HTR-8/SVneo (cell line): ENCODE data around the gene PSMD4.

Source experiments
- DNase-seq: peaks from one replicate; pipeline ENCODE4 v3.0.0; 2011; ENCODE audit warnings: low spot score, mixed read lengths; ENCODE audit not compliant: insufficient read length
- FAIRE-seq: peaks from 2 replicates; lab custom pipeline; 2011; peaks lifted over from hg19 to GRCh38; lab: Jason Lieb, UNC

The PSMD4 gene

DNA sequence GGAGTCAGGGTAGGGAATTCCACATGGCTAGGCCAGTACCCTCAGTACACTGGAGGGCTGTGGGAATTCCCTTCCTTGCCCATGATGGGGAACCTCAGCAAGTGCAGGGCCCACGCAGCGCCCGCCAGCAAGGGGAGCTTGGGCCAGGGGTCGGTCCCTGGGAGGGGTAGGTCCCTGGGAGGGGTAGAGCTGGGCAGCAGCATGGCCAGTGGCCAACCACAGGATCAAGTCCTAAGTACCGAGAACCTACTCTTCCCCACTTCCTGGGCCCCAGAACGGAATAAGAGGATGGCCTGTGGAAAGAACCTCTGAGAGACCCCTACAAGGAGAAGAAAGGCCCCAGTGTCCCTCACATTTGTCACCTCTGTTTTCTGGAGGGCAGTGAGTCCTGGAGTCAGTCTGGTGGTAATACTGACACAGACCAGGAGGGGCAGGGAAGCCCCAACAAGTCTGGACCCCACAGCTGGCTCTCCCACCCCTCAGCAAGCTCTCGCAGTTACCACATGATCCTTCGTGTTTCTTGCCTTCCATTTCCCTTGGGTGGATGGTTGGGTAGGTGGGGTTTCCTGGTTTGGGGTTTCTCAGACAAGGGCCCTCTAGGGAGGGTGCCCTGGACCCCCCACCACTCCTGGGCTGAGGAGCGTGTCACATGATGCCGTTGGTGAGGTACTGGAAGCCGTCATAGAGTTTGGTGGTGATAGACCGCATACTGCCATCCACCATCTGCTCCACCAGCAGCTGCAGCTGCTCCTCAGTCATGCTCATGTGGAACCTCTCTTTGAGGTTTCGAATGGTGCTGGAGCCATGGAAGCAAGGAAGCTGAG is 37.9 kb downstream of the PSMD4 start:
- no peak for DNase-seq
- FAIRE-seq = no peak

DNA sequence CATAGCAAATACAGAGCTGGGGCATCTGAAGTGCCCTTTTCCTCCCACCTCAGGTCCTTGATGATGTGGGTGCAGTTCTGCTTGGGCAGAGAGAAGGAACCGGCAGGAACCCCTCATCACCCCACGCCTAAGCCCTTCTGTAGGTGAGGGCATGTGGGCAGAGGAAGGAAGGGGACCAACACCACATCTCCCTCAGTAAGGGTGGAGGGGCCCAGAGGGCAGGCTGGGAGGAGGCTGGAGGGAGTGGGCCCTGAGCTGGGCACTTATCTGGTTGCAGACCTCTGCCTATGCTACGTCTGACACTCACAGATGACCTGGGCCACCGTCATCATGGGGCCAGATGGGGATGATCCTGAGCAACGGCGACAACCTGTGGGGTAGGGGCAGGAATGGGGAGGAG is 38.6 kb downstream of the PSMD4 start:
- DNase-seq = no peak
- FAIRE-seq = no peak

DNA sequence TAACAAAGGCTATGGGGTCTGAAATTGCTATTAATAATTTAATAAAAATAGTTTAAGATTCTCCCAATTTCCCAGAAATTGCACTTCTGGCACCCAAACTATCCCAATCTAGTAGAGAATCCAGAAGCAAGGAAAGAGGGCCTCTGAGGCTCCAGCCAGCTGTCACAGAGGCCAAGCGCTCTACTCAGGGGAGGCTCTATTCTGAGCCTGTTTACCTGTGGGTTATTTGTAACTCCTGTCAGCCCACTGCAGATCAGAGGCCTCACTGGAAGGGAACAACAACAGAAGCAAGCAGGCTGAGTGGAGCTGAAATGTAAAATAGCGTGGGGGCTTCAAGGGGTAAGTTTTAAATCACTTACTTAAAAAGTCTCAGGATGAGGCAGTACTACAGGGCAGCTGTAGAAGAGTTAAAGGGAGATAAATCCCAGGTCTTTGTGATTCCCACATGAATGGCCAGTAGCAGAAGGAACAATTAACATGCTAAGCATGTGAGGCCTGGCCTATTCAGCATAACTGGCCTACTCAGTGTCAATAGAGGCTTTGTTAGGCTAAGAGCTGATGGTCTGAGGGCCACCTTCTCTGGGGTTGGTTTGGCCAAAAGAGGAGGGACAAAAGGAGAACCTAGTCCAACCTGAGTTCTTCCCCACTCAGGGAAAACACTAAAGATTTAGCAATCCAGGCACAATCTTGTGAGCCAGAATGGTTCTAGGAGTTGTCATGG is 40.4 kb downstream of the PSMD4 start:
- FAIRE-seq (no peak), DNase-seq (no peak)

DNA sequence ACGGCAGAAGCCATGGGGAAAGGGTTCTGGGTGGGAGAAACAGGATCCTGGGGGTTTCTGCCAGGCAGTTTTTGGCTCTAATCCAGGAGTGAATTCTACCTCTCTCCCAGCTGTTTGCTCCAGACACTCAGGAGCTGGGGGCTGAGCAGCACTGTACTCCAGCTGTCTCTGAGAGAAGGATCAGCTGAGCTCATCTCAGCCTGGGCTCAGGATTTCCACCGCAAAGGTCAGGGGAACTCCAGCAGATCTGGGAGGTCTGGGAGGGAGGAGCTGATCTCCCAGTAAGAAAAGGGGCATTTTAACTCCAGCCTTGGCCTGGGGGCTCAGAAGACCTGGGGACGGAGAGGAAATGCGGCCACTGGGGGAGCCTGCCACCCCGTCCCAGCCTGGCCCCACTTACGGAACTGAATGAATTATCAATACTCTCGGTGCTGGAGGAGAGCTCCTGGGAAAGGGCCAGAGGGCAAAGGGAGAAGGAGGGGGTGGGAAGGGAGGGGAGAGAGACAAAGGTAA is 55.3 kb downstream of the PSMD4 start:
- FAIRE-seq = no peak
- no peak for DNase-seq

DNA sequence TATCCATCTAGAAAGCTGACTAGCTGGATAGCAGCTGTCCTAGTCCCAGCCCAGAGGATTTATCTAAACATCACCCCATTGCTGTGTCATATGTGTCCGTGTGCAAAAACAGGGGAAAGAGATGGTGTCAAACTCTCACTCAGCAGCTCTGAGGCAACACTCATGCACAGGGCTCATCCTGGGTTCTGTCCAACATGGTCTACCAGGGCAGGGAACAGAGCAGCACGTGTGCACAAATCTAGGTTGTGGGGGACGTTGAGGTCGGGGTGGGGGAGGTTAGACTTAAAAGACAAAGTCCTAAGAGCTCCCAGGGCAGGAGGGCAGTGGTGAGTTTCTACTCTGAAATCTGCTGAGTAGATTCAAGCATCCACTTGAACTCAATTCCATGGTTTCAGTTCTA is 56.5 kb downstream of the PSMD4 start:
- no peak for DNase-seq
- no peak for FAIRE-seq

DNA sequence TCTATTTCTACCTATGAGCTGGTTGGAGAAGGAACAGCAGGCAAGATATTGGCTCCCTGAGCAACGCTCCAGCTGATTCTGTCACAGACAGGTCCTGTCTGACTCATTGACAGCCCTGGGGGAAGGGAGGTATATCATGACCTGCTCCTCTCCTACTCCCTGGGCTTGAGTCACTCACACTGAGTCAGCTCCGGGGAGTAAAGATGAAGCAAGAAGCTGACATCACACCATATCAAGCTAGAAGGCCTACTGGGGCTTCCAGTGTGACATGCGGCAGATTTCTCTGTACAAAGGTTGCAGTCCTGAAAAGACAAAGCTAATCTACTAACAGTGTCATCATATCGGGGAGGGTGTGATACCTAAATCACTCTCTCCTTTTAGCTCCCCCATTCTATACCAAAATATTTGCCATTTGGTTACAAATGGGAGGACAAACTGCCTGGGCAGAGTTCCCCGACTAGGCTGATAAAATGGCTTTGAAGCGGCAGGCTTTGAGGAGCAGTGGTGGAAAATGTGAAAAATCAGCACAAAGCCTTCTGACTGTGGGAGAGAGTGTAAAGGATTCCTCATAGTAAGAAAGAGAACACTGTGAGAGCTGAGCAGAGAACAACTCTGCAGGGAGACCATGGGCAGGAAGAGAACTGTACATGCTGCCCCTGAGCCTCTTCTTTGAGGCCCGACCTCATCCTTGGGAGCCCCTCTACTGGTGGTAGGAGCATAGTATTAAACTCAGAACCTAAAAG is 57.2 kb downstream of the PSMD4 start:
- FAIRE-seq (no peak), DNase-seq (peak; percentile 95)

DNA sequence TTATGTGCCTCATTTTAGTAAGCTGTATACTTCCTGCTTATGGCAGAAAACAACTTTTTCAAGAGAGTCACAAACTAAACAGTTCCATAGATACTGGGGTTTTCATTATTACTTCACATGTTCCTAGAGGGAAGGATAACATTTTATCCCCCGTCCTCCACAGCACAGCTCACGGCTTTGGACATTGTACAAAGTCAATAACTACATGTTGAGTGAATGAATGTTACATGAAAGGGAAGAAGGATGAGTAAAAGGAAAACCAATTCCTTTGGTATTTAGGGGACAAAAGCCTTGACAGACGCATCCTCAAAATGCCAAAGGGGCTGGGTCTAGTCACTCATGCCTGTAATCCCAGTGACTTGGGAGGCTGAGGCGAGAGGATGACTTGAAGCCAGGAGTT is 57.9 kb downstream of the PSMD4 start:
- no peak for DNase-seq

DNA sequence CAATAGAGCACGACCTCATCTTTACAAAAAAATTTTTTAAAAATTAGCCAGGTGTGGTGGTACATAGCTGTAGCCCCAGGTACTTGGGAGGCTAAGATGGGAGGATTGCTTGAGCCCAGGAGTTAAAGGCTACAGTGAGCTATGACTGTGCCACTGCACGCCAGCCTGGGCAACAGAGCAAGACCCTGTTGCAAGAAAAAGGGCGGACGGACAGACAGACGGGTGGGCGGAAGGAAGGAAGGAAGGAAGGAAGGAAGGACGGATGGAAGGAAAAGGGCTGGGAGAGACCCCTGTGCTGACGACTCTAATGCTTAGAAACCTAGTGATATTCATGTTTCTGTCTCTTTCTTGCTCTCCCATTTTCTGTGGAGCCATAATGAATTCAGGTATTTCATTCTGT is 58.3 kb downstream of the PSMD4 start:
- no peak for DNase-seq
- no peak for FAIRE-seq

More for the DNA sequence above, 57.9 kb downstream of the PSMD4 start:
- no peak for FAIRE-seq

DNA sequence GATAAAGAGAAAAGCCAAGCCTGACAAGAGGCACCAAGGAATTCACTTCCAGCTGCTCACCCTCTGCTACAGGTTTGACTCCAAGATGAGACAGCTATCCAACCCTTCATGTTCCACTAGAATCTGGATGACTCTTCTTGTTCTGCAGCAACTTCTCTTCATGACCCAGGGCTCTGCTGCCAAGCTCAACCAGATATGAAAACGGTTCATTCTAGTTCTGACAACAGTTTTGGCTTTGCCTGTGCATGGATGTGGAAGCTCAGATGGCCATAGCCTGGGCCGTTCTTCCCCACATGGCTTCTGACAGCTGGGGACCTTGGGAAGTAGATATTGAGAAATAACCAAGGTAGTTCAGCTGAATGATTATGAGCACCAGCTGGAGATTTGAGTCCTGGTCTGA is 59.0 kb downstream of the PSMD4 start:
- no peak for FAIRE-seq
- no peak for DNase-seq

DNA sequence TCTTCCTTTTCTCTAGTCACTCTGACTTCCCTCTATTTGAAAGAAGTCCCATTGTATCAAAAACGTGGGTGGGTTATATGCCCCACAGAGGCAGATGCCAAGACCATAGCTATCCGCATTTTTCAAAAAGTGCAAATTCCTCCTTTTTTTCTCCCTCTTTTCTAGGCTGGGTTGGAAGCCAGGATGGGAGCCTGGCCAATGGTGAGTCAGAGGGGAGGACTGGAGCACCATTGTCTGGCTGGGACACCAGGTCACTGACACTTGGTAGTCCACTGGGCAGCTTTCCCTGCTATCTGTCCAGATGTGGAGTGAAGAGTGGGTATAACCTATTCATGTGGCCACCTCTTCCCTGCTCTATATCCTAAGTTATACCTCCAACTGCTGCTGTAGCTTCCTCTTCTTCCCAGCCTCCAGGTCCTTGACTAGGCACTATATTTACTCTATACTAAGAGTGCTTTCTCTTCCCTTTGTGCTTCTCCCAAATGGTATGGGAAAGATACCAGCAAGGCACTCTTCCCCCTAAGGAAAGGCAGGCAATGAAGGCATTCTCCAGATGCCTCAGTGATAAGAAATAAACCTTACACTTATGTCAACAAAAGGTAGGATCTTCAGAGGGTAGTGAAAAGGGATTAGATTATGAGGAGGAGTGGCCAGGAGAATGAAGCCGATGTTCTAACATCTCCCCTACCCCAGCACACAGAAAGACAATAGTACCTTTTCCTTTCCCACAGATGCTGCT is 59.8 kb downstream of the PSMD4 start:
- FAIRE-seq = no peak
- no peak for DNase-seq

DNA sequence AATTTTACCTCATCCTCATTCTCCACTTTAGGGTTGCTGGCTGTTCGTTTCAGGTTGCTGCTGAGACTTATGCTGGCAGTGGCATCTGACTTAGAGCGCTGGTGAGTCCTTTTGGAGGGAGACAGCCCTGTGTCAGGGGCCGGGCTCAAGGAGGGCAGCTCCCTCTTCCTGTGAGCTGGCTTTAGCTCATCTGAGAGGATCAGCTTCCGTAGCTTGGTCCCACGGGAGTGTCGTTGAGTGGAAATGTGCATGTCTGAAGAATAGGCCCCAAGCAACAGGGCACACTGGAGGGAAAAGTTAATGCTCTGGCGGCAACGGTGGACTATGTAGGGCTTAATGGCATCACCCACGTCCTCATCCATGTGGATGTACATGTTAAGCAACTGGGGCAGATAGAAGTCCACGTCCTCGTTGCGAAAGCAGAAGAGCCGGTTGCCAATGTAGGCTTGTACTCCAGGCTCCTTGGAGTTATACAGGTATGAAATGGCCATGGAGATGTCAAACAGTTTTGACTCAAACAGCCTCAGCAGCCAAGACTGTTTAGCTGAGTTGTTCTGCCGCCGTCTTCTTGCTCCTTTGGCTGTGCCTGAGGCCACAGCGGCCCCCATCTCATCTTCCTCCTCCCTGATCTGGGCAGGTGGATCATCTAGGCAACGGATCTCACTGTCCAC is 61.2 kb downstream of the PSMD4 start:
- FAIRE-seq (no peak), DNase-seq (no peak)
